Loucy (cell line): ENCODE measurements around the gene L1TD1.

ENCODE experiments used
- H2AFZ ChIP-seq: fragments of 200-600 bp; sonication (generic); 2 replicates; pipeline ENCODE4 v1.6.0; 2016; ENCODE audit warnings: antibody characterized with exemption, mild to moderate bottlenecking, low read length, moderate library complexity
- H3F3A ChIP-seq: fragments of 200-600 bp; 2 replicates; pipeline ENCODE4 v1.6.0; 2016; ENCODE audit warnings: antibody characterized with exemption, low read depth, mild to moderate bottlenecking
- H3K27me3 ChIP-seq: fragments of 200-600 bp; sonication (generic); 2 replicates; pipeline ENCODE4 v1.6.1; 2014; ENCODE audit warnings: low read length, mild to moderate bottlenecking; ENCODE audit not compliant: insufficient read depth, poor library complexity, severe bottlenecking
- H3K36me3 ChIP-seq: fragments of 200-600 bp; sonication (generic); 2 replicates; pipeline ENCODE4 v1.6.1; 2016; ENCODE audit warnings: low read length; ENCODE audit not compliant: insufficient read depth
- H3K4me1 ChIP-seq: fragments of 200-600 bp; sonication (generic); 2 replicates; pipeline ENCODE4 v1.5.1; 2014; ENCODE audit warnings: low read length, mild to moderate bottlenecking; ENCODE audit not compliant: insufficient read depth, poor library complexity, severe bottlenecking
- H3K4me2 ChIP-seq: fragments of 200-600 bp; sonication (generic); 2 replicates; pipeline ENCODE4 v1.6.0; 2014; ENCODE audit warnings: antibody characterized with exemption, low read length, low read depth, mild to moderate bottlenecking; ENCODE audit not compliant: poor library complexity, severe bottlenecking
- H3K4me3 ChIP-seq: fragments of 200-600 bp; sonication (generic); 2 replicates; pipeline ENCODE4 v1.5.1; 2014; ENCODE audit warnings: low read length, mild to moderate bottlenecking, mixed read lengths; ENCODE audit not compliant: poor library complexity, severe bottlenecking
- H3K79me2 ChIP-seq: fragments of 200-600 bp; sonication (generic); 2 replicates; pipeline ENCODE4 v1.6.1; 2014; ENCODE audit warnings: low read length; ENCODE audit not compliant: insufficient read depth
- H3K9ac ChIP-seq: fragments of 200-600 bp; sonication (generic); 2 replicates; pipeline ENCODE4 v1.6.0; 2014; ENCODE audit warnings: mild to moderate bottlenecking, low read depth, low read length, moderate library complexity; ENCODE audit not compliant: poor library complexity, severe bottlenecking
- H3K9me2 ChIP-seq: fragments of 200-600 bp; sonication (generic); replicated peaks from 2 replicates; pipeline ENCODE4 v1.6.1; 2016; ENCODE audit warnings: low read depth, low read length, mixed read lengths
- H3K9me3 ChIP-seq: fragments of 200-600 bp; sonication (generic); 2 replicates; pipeline ENCODE4 v1.6.1; 2014; ENCODE audit warnings: mild to moderate bottlenecking, antibody characterized with exemption, low read length, low read depth; ENCODE audit not compliant: insufficient read depth
- H4K20me1 ChIP-seq: fragments of 200-600 bp; sonication (generic); 2 replicates; pipeline ENCODE4 v1.6.0; 2014; ENCODE audit warnings: antibody characterized with exemption, low read length, mild to moderate bottlenecking; ENCODE audit not compliant: insufficient read depth, poor library complexity, severe bottlenecking
- CTCF ChIP-seq: fragments of 200-600 bp; sonication (generic); conservative IDR thresholded peaks from 2 replicates; pipeline ENCODE4 v1.5.1; 2014; ENCODE audit warnings: mild to moderate bottlenecking, antibody characterized with exemption, low read length
- EZH2phosphoT487 ChIP-seq: fragments of 200-600 bp; IDR thresholded peaks from 2 replicates; pipeline ENCODE4 v1.6.1; 2018; ENCODE audit warnings: antibody characterized with exemption, mild to moderate bottlenecking, moderate library complexity, borderline replicate concordance

Gene L1TD1

GRCh38 chr1:62235576-62235975 lies 40.9 kb downstream of the L1TD1 start:
- Histone ChIP-seq H3K4me3 (no peak overlapping the region), H3K27me3 (no peaks in the 10 kb centered on the region), H3K4me1 (no peaks in the 10 kb centered on the region), H4K20me1 (no peaks in the 10 kb centered on the region), H2AFZ (no peak overlapping the region), H3K9me2 (no peaks in the 10 kb centered on the region), H3K4me2 (no peak overlapping the region), H3K36me3 (no peaks in the 10 kb centered on the region), H3K9me3 (no peaks in the 10 kb centered on the region), H3F3A (no peaks in the 10 kb centered on the region), H3K9ac (no peak overlapping the region), H3K79me2 (no peaks in the 10 kb centered on the region)
- TF ChIP-seq CTCF (no peak), EZH2phosphoT487 (no peak)

- no peaks in the 10 kb centered on the region for H3K36me3 ChIP-seq
- H3K27me3 ChIP-seq, result no peaks in the 10 kb centered on the region
- no peaks in the 10 kb centered on the region for H3K9me2 ChIP-seq
- no peak overlapping the region for H3K4me2 ChIP-seq
- no peaks in the 10 kb centered on the region for H3K4me1 ChIP-seq
- H3K9ac ChIP-seq, result no peak overlapping the region
- H3K9me3 ChIP-seq, result no peaks in the 10 kb centered on the region
- TF ChIP-seq CTCF, result no peak
- TF ChIP-seq EZH2phosphoT487, result no peak
- H3K4me3 ChIP-seq, result no peak overlapping the region
- H4K20me1 ChIP-seq, result no peaks in the 10 kb centered on the region
- H2AFZ ChIP-seq, result no peak overlapping the region
- H3K79me2 ChIP-seq, result no peaks in the 10 kb centered on the region
- no peaks in the 10 kb centered on the region for H3F3A ChIP-seq
Measured at GRCh38 chr1:62237361-62237760, 42.7 kb downstream of the L1TD1 start.

- H3K9me2 ChIP-seq, result no peaks in the 10 kb centered on the region
- no peak overlapping the region for H3K4me3 ChIP-seq
- no peaks in the 10 kb centered on the region for H3K9me3 ChIP-seq
- H3K36me3 ChIP-seq, result no peaks in the 10 kb centered on the region
- no peaks in the 10 kb centered on the region for H3K4me1 ChIP-seq
- H2AFZ ChIP-seq, result no peak overlapping the region
- H3K9ac ChIP-seq, result no peak overlapping the region
- H3K27me3 ChIP-seq, result no peaks in the 10 kb centered on the region
- TF ChIP-seq CTCF (no peak), EZH2phosphoT487 (no peak)
- H3K4me2 ChIP-seq, result no peak overlapping the region
- H3F3A ChIP-seq, result no peaks in the 10 kb centered on the region
- H4K20me1 ChIP-seq, result no peaks in the 10 kb centered on the region
- no peaks in the 10 kb centered on the region for H3K79me2 ChIP-seq
Measured at GRCh38 chr1:62237950-62238374, 43.3 kb downstream of the L1TD1 start.
